Tibial nerve (tissue), 4 donors: ENCODE data around the gene DIP2A. TPM values are rescaled to one million over a fixed set of nuclear protein-coding genes. Genes with fewer than 3 reads are reported as not detected.

Experiments
- DNase-seq, 2 donors: peaks; one replicate each; pipeline ENCODE4 v3.0.0-alpha.2; 2019; ENCODE audit warnings: low spot score in 2 of 2
- H3K27ac ChIP-seq, 4 donors: fragments of 200-600 bp; sonication (generic) in 3 of 4; one replicate each; pipeline ENCODE4 v1.5.1; 2017 to 2019; ENCODE audit warnings: mild to moderate bottlenecking in 1 of 4
- H3K27me3 ChIP-seq, 2 donors: fragments of 200-600 bp; sonication (generic) in 1 of 2; one replicate each; pipeline versions ENCODE4 v1.5.1 to v1.6.0; 2017 to 2019
- H3K36me3 ChIP-seq, 3 donors: fragments of 200-600 bp; sonication (generic); one replicate each; pipeline ENCODE4 v1.5.1; 2018 to 2019
- H3K4me1 ChIP-seq, 4 donors: fragments of 200-600 bp; sonication (generic) in 3 of 4; one replicate each; pipeline ENCODE4 v1.5.1; 2017 to 2019
- H3K4me3 ChIP-seq, 4 donors: fragments of 200-600 bp; sonication (generic) in 3 of 4; one replicate each; pipeline ENCODE4 v1.5.1; 2017 to 2019; ENCODE audit warnings: mild to moderate bottlenecking in 1 of 4, moderate library complexity in 1 of 4
- H3K9me3 ChIP-seq, 4 donors: fragments of 200-600 bp; sonication (generic) in 3 of 4; one replicate each; pipeline ENCODE4 v1.5.1; 2017 to 2019
- CTCF ChIP-seq, 5 experiments: fragments of 200-600 bp in 3 of 5; fragments of 450-650 bp in 2 of 5; sonication (generic) in 3 of 5; IDR thresholded peaks; one replicate each; pipeline ENCODE4 v1.5.1; 2016 to 2019; ENCODE audit warnings: antibody characterized with exemption in 5 of 5, mild to moderate bottlenecking in 3 of 5, moderate library complexity in 2 of 5
- EP300 ChIP-seq, 2 donors: sonication (generic); formaldehyde crosslinking; IDR thresholded peaks; one replicate each; pipeline ENCODE4 v1.6.1; 2017; ENCODE audit warnings: antibody characterized with exemption in 2 of 2, mild to moderate bottlenecking in 1 of 2
- POLR2A ChIP-seq, 2 donors: fragments of 450-650 bp; IDR thresholded peaks; one replicate each; pipeline ENCODE4 v1.6.1; 2017; ENCODE audit warnings: antibody characterized with exemption in 2 of 2, mild to moderate bottlenecking in 2 of 2, moderate library complexity in 2 of 2
- WGBS, 2 donors: methylation state at CpG; one replicate each; pipeline ENCODE4 v1.1.5; 2018; 5-methylcytosine and 5-hydroxymethylcytosine counted together
- total RNA-seq, 4 donors: library from RNA; depleted of rRNA; stranded (reverse); fragments of >200 nt; gene quantifications; one replicate each; pipeline ENCODE4 v1.1.0, GENCODE V29; 2016

Gene DIP2A
- total RNA-seq, 4 donors from 2014 or later, result 55.5 to 67.2 (median 59.8) TPM

- H3K4me1 ChIP-seq, result no peaks in the 10 kb centered on the region
- WGBS, 2 donors, result 87 to 90% methylated on average over 37 to 39 of the region's 39 CpGs
- no peaks in the 10 kb centered on the region for H3K27me3 ChIP-seq
- TF ChIP-seq CTCF (IDR thresholded peaks at IDR 0.05) (no peak), EP300 (IDR thresholded peaks at IDR 0.05) (no peak), POLR2A (IDR thresholded peaks at IDR 0.05) (no peak)
- no peak overlapping the region for H3K27ac ChIP-seq
- peaks cover 0 to 81% (median 7%) of the 10 kb centered on the region in 3 donors for H3K36me3 ChIP-seq
- no peak for DNase-seq
- no peak overlapping the region for H3K4me3 ChIP-seq
- H3K9me3 ChIP-seq, result no peaks in the 10 kb centered on the region
Observed at GRCh38 chr21:46412521-46413364, 45.9 kb upstream of the DIP2A start.

GRCh38 chr21:46413365-46413696 lies 45.4 kb upstream of the DIP2A start:
- Histone ChIP-seq H3K4me3 (no peak overlapping the region), H3K36me3 (peaks cover 0 to 87% (median 7%) of the 10 kb centered on the region in 3 donors), H3K9me3 (no peaks in the 10 kb centered on the region), H3K27me3 (no peaks in the 10 kb centered on the region), H3K4me1 (no peaks in the 10 kb centered on the region), H3K27ac (no peak overlapping the region)
- TF ChIP-seq EP300 (IDR thresholded peaks at IDR 0.05) (no peak), POLR2A (IDR thresholded peaks at IDR 0.05) (no peak), CTCF (IDR thresholded peaks at IDR 0.05) (no peak)
- 84 to 92% methylated on average over 9 of the region's 9 CpGs for WGBS, 2 donors
- no peak for DNase-seq

- peaks cover 0 to 97% (median 7%) of the 10 kb centered on the region in 3 donors for H3K36me3 ChIP-seq
Observed at GRCh38 chr21:46414965-46415275, 43.8 kb upstream of the DIP2A start.

GRCh38 chr21:46416551-46416950 lies 42.1 kb upstream of the DIP2A start:
- H3K4me1 ChIP-seq, result no peaks in the 10 kb centered on the region
- H3K27ac ChIP-seq, result no peak overlapping the region
- TF ChIP-seq EP300 (IDR thresholded peaks at IDR 0.05), result no peak
- no peak for TF ChIP-seq CTCF (IDR thresholded peaks at IDR 0.05)
- TF ChIP-seq POLR2A (IDR thresholded peaks at IDR 0.05), result no peak
- no peaks in the 10 kb centered on the region for H3K27me3 ChIP-seq
- peaks cover 0 to 97% (median 0%) of the 10 kb centered on the region in 3 donors for H3K36me3 ChIP-seq
- DNase-seq, result no peak
- no peaks in the 10 kb centered on the region for H3K9me3 ChIP-seq
- no peak overlapping the region for H3K4me3 ChIP-seq
- WGBS, 2 donors, result 94 to 96% methylated on average over 13 to 17 of the region's 20 CpGs

More at GRCh38 chr21:46414965-46415275, 43.8 kb upstream of the DIP2A start:
- TF ChIP-seq CTCF (IDR thresholded peaks at IDR 0.05) (no peak), EP300 (IDR thresholded peaks at IDR 0.05) (no peak), POLR2A (IDR thresholded peaks at IDR 0.05) (no peak)
- Histone ChIP-seq H3K9me3 (no peaks in the 10 kb centered on the region), H3K4me1 (no peaks in the 10 kb centered on the region), H3K27me3 (no peaks in the 10 kb centered on the region), H3K27ac (no peak overlapping the region), H3K4me3 (no peak overlapping the region)
- 91 to 95% methylated on average over 13 of the region's 13 CpGs for WGBS, 2 donors
- no peak for DNase-seq

- TF ChIP-seq CTCF (IDR thresholded peaks at IDR 0.05) (no peak), POLR2A (IDR thresholded peaks at IDR 0.05) (no peak), EP300 (IDR thresholded peaks at IDR 0.05) (no peak)
- DNase-seq, result no peak
- Histone ChIP-seq H3K27me3 (no peaks in the 10 kb centered on the region), H3K4me1 (no peaks in the 10 kb centered on the region), H3K36me3 (peaks cover 0 to 91% (median 0%) of the 10 kb centered on the region in 3 donors), H3K9me3 (no peaks in the 10 kb centered on the region), H3K27ac (no peak overlapping the region), H3K4me3 (no peak overlapping the region)
- WGBS, 2 donors, result 90 to 91% methylated on average over 25 of the region's 25 CpGs
Observed at GRCh38 chr21:46418265-46418946, 40.3 kb upstream of the DIP2A start.
